Lower leg skin (tissue), 4 donors: ENCODE measurements around the gene EPS8L2. TPM values are rescaled to one million over a fixed set of nuclear protein-coding genes. Genes with fewer than 3 reads are reported as not detected.

Experiments used
- DNase-seq, 2 donors: peaks; one replicate each; pipeline ENCODE4 v3.0.0-alpha.2; 2019; ENCODE audit warnings: low spot score in 2 of 2
- H3K4me3 ChIP-seq: fragments of 200-600 bp; sonication (generic); 2 replicates; pipeline ENCODE4 v1.5.1; 2017; ENCODE audit warnings: mild to moderate bottlenecking, low read depth; ENCODE audit not compliant: poor library complexity, severe bottlenecking
- CTCF ChIP-seq, 3 donors: fragments of 450-650 bp; IDR thresholded peaks; one replicate each; pipeline ENCODE4 v1.5.1; 2016; ENCODE audit warnings: antibody characterized with exemption in 3 of 3, mild to moderate bottlenecking in 3 of 3, moderate library complexity in 2 of 3
- POLR2A ChIP-seq, 2 donors: fragments of 450-650 bp; IDR thresholded peaks; one replicate each; pipeline ENCODE4 v1.6.1; 2016 to 2017; ENCODE audit warnings: antibody characterized with exemption in 2 of 2, mild to moderate bottlenecking in 1 of 2, moderate library complexity in 1 of 2
- WGBS, 2 donors: methylation state at CpG; one replicate each; pipeline ENCODE4 v1.1.5; 2018; 5-methylcytosine and 5-hydroxymethylcytosine counted together
- intact Hi-C: fragments of 100-400 bp; cut with DNase I; formaldehyde crosslinking; loops from one replicate; pipeline ENCODE4 v1.15.0; 2023; ENCODE audit warnings: low total_unique reads
- total RNA-seq, 4 donors: library from RNA; depleted of rRNA; stranded (reverse); fragments of >200 nt; gene quantifications; one replicate each; pipeline ENCODE4 v1.1.0, GENCODE V29; 2016

Gene EPS8L2
- 100 to 1,000 TPM; 143 to 242 (median 164) TPM for total RNA-seq

GRCh38 chr11:705646-706438 lies at the start of gene EPS8L2:
TSS of gene EPS8L2 (plus strand) at chr11:706231. CDS start at chr11:709408, 3,177 bp downstream.
- no peak for DNase-seq

GRCh38 chr11:656426-656825 lies 49.6 kb upstream of the EPS8L2 start:
- WGBS, 2 donors: 90 to 92% methylated on average over 14 of the region's 14 CpGs

More at GRCh38 chr11:705646-706438, at the start of gene EPS8L2:
- WGBS, 2 donors: 3 to 7% methylated on average over 29 to 50 of the region's 90 CpGs
- peak within 1 kb of the TSS; percentile 44 for H3K4me3 ChIP-seq
- intact Hi-C loops: no loop called here
- TF ChIP-seq CTCF (IDR thresholded peaks at IDR 0.05) (no peak), POLR2A (IDR thresholded peaks at IDR 0.05) (no peak)

GRCh38 chr11:656866-657265 lies 49.2 kb upstream of the EPS8L2 start:
- WGBS, 2 donors: 87 to 97% methylated on average over 7 of the region's 7 CpGs
- DNase-seq: no peak
- no peak for TF ChIP-seq CTCF (IDR thresholded peaks at IDR 0.05)
- no peak for TF ChIP-seq POLR2A (IDR thresholded peaks at IDR 0.05)
- no peak overlapping the region for H3K4me3 ChIP-seq
- intact Hi-C loops: loop anchor here (10.0 kb wide), 1 partner anchor 68 kb away; no protein-coding TSS in a partner anchor

More at GRCh38 chr11:656426-656825, 49.6 kb upstream of the EPS8L2 start:
- DNase-seq: no peak
- intact Hi-C loops: loop anchor here (10.0 kb wide), 1 partner anchor 68 kb away; no protein-coding TSS in a partner anchor
- TF ChIP-seq POLR2A (IDR thresholded peaks at IDR 0.05) (no peak), CTCF (IDR thresholded peaks at IDR 0.05) (no peak)
- no peak overlapping the region for H3K4me3 ChIP-seq

- 78 to 81% methylated on average over 14 of the region's 14 CpGs for WGBS, 2 donors
- no peak for DNase-seq
- intact Hi-C loops: loop anchor here (10.0 kb wide), 1 partner anchor 67 kb away; no protein-coding TSS in a partner anchor
- no peak for TF ChIP-seq POLR2A (IDR thresholded peaks at IDR 0.05)
- TF ChIP-seq CTCF (IDR thresholded peaks at IDR 0.05): no peak
- no peak overlapping the region for H3K4me3 ChIP-seq
These were observed 48.3 kb upstream of the EPS8L2 start for GRCh38 chr11:657691-658126.

- intact Hi-C loops: loop anchor here (10.0 kb wide), 1 partner anchor 65 kb away; no protein-coding TSS in a partner anchor
- no peak for DNase-seq
- 82 to 89% methylated on average over 16 of the region's 16 CpGs for WGBS, 2 donors
- no peak overlapping the region for H3K4me3 ChIP-seq
- TF ChIP-seq POLR2A (IDR thresholded peaks at IDR 0.05): no peak
- no peak for TF ChIP-seq CTCF (IDR thresholded peaks at IDR 0.05)
These were observed 46.4 kb upstream of the EPS8L2 start for GRCh38 chr11:659532-660085.
